Endothelial cell of umbilical vein (primary cell): Measurements from ENCODE around the gene FLVCR2. TPM values are rescaled to one million over a fixed set of nuclear protein-coding genes. Genes with fewer than 3 reads are reported as not detected.

Experiments used
- BruUV-seq: library from RNA; stranded (reverse); fragments of 400-500 nt; replicated peaks from 2 replicates; lab custom pipeline; 2021; lab: Mats Ljungman, UMichigan
- CTCF ChIA-PET: fragments of 300-600, 350-600 bp; sonication (Branson Sonifier 250); formaldehyde crosslinking; loops from one replicate; lab custom pipeline; 2021; ENCODE audit warnings: antibody characterized with exemption, inconsistent platforms; lab: Charles Lee
- POLR2A ChIA-PET: fragments of 300-600, 350-600 bp; sonication (Branson Sonifier 250); formaldehyde crosslinking; loops from one replicate; lab custom pipeline; 2021; ENCODE audit warnings: antibody characterized with exemption, inconsistent platforms; lab: Charles Lee
- DNase-seq: peaks from one replicate; pipeline ENCODE4 v3.0.0-alpha.2; 2011; ENCODE audit warnings: low read depth, low spot score
- FAIRE-seq: peaks from 2 replicates; lab custom pipeline; 2011; peaks lifted over from hg19 to GRCh38; lab: Jason Lieb, UNC
- H2AFZ ChIP-seq: 2 replicates; pipeline ENCODE4 v1.6.0; 2012; ENCODE audit warnings: low read depth, low read length, control low read depth, inconsistent platforms
- H3K27ac ChIP-seq: 2 replicates; pipeline ENCODE4 v1.5.1; 2011; ENCODE audit warnings: low read depth, mild to moderate bottlenecking, control low read depth, low read length, moderate library complexity; ENCODE audit not compliant: insufficient read depth
- H3K27me3 ChIP-seq, 2 experiments: 2 replicates each; pipeline versions ENCODE4 v1.6.0 to v1.6.1; 2011; ENCODE audit warnings: low read length in 2 of 2, mixed read lengths in 1 of 2; ENCODE audit not compliant: control insufficient read depth in 2 of 2, insufficient read depth in 2 of 2
- H3K36me3 ChIP-seq, 2 experiments: 2 replicates in 1 of 2; 3 replicates in 1 of 2; pipeline ENCODE4 v1.5.1; 2011; ENCODE audit warnings: low read length in 2 of 2, mild to moderate bottlenecking in 1 of 2, moderate library complexity in 1 of 2; ENCODE audit not compliant: control insufficient read depth in 2 of 2, insufficient read depth in 2 of 2; ENCODE audit errors: extremely low read depth in 1 of 2
- H3K4me1 ChIP-seq: 3 replicates; pipeline ENCODE4 v1.5.1; 2011; ENCODE audit warnings: mild to moderate bottlenecking, low read length; ENCODE audit not compliant: control insufficient read depth, insufficient read depth; ENCODE audit errors: extremely low read depth
- H3K4me2 ChIP-seq: 2 replicates; pipeline ENCODE4 v1.6.1; 2011; ENCODE audit warnings: low read length, control low read depth, mixed read lengths; ENCODE audit not compliant: insufficient read depth
- H3K4me3 ChIP-seq, 3 experiments: fragments of 200-600 bp in 1 of 3; sonication (generic), shearing (Covaris generic) in 1 of 3; replicated peaks in 1 of 3; 2 replicates each; pipeline ENCODE4 v1.5.1; 2011 to 2016; ENCODE audit warnings: control low read depth in 3 of 3, low read length in 3 of 3, mild to moderate bottlenecking in 2 of 3, inconsistent platforms in 1 of 3, low read depth in 1 of 3, moderate library complexity in 1 of 3; ENCODE audit not compliant: insufficient read depth in 1 of 3
- H3K79me2 ChIP-seq: 2 replicates; pipeline ENCODE4 v1.6.0; 2012; ENCODE audit warnings: low read length, inconsistent platforms; ENCODE audit not compliant: control insufficient read depth, insufficient read depth
- H3K9ac ChIP-seq: replicated peaks from 2 replicates; pipeline ENCODE3; 2011; ENCODE audit warnings: low read length, control low read depth; ENCODE audit not compliant: insufficient read depth; ENCODE audit errors: extremely low read depth
- H3K9me1 ChIP-seq: replicated peaks from 3 replicates; pipeline ENCODE4 v1.6.0; 2011; ENCODE audit warnings: mild to moderate bottlenecking, low read length; ENCODE audit not compliant: control insufficient read depth, insufficient read depth; ENCODE audit errors: extremely low read depth
- H3K9me3 ChIP-seq: replicated peaks from 2 replicates; pipeline ENCODE4 v1.5.1; 2012; ENCODE audit warnings: low read length, inconsistent platforms; ENCODE audit not compliant: control insufficient read depth, insufficient read depth
- H4K20me1 ChIP-seq: replicated peaks from 2 replicates; pipeline ENCODE3; 2011; ENCODE audit warnings: mild to moderate bottlenecking, low read length; ENCODE audit not compliant: control insufficient read depth, insufficient read depth; ENCODE audit errors: extremely low read depth
- CTCF ChIP-seq, 2 donors: IDR thresholded peaks; 1 replicate in 1 of 2; 2 replicates in 1 of 2; pipeline ENCODE4 v1.5.1; 2011; ENCODE audit warnings: low read length in 2 of 2, mild to moderate bottlenecking in 2 of 2, moderate library complexity in 2 of 2, control low read depth in 1 of 2, inconsistent platforms in 1 of 2, low read depth in 1 of 2; ENCODE audit not compliant: insufficient read depth in 1 of 2; ENCODE audit errors: extremely low read depth in 1 of 2
- EZH2 ChIP-seq: IDR thresholded peaks from 2 replicates; pipeline ENCODE4 v1.6.1; 2012; ENCODE audit warnings: borderline replicate concordance, low read depth, mild to moderate bottlenecking, moderate library complexity, low read length, inconsistent platforms; ENCODE audit not compliant: severe bottlenecking
- FOS ChIP-seq: IDR thresholded peaks from 2 replicates; pipeline ENCODE4 v1.6.1; 2011; ENCODE audit warnings: mild to moderate bottlenecking, low read length, moderate library complexity, borderline replicate concordance; ENCODE audit not compliant: insufficient read depth
- GATA2 ChIP-seq: IDR thresholded peaks from 2 replicates; pipeline ENCODE4 v1.7.0; 2011; ENCODE audit warnings: low read depth, mild to moderate bottlenecking, moderate library complexity, mixed read lengths, low read length; ENCODE audit not compliant: insufficient read length, insufficient read depth
- JUN ChIP-seq: IDR thresholded peaks from 2 replicates; pipeline ENCODE4 v1.6.1; 2011; ENCODE audit warnings: borderline replicate concordance, low read depth; ENCODE audit not compliant: insufficient read length, insufficient read depth
- MAX ChIP-seq: IDR thresholded peaks from 2 replicates; pipeline ENCODE4 v1.6.1; 2011; ENCODE audit not compliant: insufficient read depth, insufficient read length
- MYC ChIP-seq: IDR thresholded peaks from one replicate; pipeline ENCODE4 v1.6.1; 2011; ENCODE audit warnings: mild to moderate bottlenecking, low read depth, low read length
- POLR2A ChIP-seq: IDR thresholded peaks from 2 replicates; pipeline ENCODE4 v1.6.1; 2012; ENCODE audit warnings: low read depth, mild to moderate bottlenecking, control low read depth, low read length
- POLR2AphosphoS5 ChIP-seq: IDR thresholded peaks from 2 replicates; pipeline ENCODE4 v1.6.1; 2012; ENCODE audit warnings: low read depth, mild to moderate bottlenecking, control low read depth, low read length, moderate library complexity; ENCODE audit not compliant: insufficient read depth
- dilution Hi-C: fragments of 300-500 bp; cut with MboI; formaldehyde crosslinking; loops from one replicate; pipeline ENCODE4 v1.15.0; 2019; ENCODE audit warnings: low sequenced_read_pairs; ENCODE audit not compliant: extremely low pct_ligation_motif_present
- intact Hi-C: fragments of 100-400 bp; cut with micrococcal nuclease; formaldehyde crosslinking; loops from one replicate; pipeline ENCODE4 v1.10.0; 2022
- polyA plus RNA-seq, 4 experiments: library from polyadenylated mRNA; depleted of rRNA in 3 of 4; stranded (reverse) in 3 of 4; unstranded in 1 of 4; fragments of >200 nt; gene quantifications; 2 replicates each; pipeline versions ENCODE4 v1.2.1 to v1.2.3, GENCODE V29; 2011 to 2012; ENCODE audit warnings: missing spikeins in 1 of 4
- total RNA-seq: library from RNA; stranded (reverse); gene quantifications from 2 replicates; pipeline ENCODE4 v1.2.3, GENCODE V29; 2021

The FLVCR2 gene
- total and polyA plus RNA-seq, 2 donors (not counting 3 experiments of a cell fraction or from before 2014, with no cell fraction given): 1.4 to 4.9 TPM

- DNase-seq (no peak), FAIRE-seq (no peak)
- CTCF ChIA-PET: no interaction called here
- H3K36me3 ChIP-seq: no peaks in the 10 kb centered on the region
- no peak overlapping the region for H3K27ac ChIP-seq
- H3K4me3 ChIP-seq: no peak overlapping the region
- BruUV-seq: no TSS peak
- intact Hi-C loops: no loop called here
- TF ChIP-seq CTCF (IDR thresholded peaks at IDR 0.05; ENCODE audit: extremely low read depth in 1 of 2, insufficient read depth in 1 of 2, low read depth in 1 of 2, low read length in 2 of 2): no peak
- TF ChIP-seq POLR2AphosphoS5: no peak
- no peak for TF ChIP-seq MYC
- no peak for TF ChIP-seq EZH2
- no peak for TF ChIP-seq POLR2A
- TF ChIP-seq GATA2: no peak
- TF ChIP-seq FOS: no peak
- TF ChIP-seq JUN: no peak
- no peak for TF ChIP-seq MAX
- H3K9ac ChIP-seq: no peak overlapping the region
- no peak overlapping the region for H2AFZ ChIP-seq
- no peaks in the 10 kb centered on the region for H3K9me3 ChIP-seq
- no peak overlapping the region for H3K4me2 ChIP-seq
- dilution Hi-C loops: no loop called here
- H4K20me1 ChIP-seq: no peaks in the 10 kb centered on the region
- POLR2A ChIA-PET: no interaction called here
- H3K9me1 ChIP-seq: no peaks in the 10 kb centered on the region
- peaks cover 0 to 7% of the 10 kb centered on the region in 2 experiments for H3K27me3 ChIP-seq
- no peaks in the 10 kb centered on the region for H3K79me2 ChIP-seq
- H3K4me1 ChIP-seq: no peaks in the 10 kb centered on the region
Measured at GRCh38 chr14:75628816-75629215, 50.4 kb downstream of the FLVCR2 start.
